Peyer's patch (tissue), 4 donors: ENCODE measurements around the gene CD63.

Experiments used
- CTCF ChIP-seq, 6 experiments: fragments of 450-650 bp in 4 of 6; fragments of 200-600 bp in 2 of 6; sonication (generic) in 1 of 6; IDR thresholded peaks; one replicate each; pipeline ENCODE4 v1.5.1; 2017 to 2019; ENCODE audit warnings: antibody characterized with exemption in 6 of 6, mild to moderate bottlenecking in 3 of 6, moderate library complexity in 1 of 6
- POLR2A ChIP-seq, 2 donors: fragments of 450-650 bp; IDR thresholded peaks; one replicate each; pipeline ENCODE4 v1.5.1; 2017; ENCODE audit warnings: antibody characterized with exemption in 2 of 2, mild to moderate bottlenecking in 2 of 2, moderate library complexity in 2 of 2

- TF ChIP-seq POLR2A (IDR thresholded peaks at IDR 0.05) (no peak), CTCF (IDR thresholded peaks at IDR 0.05) (no peak)
Measured at GRCh38 chr12:55698241-55698955, 30.4 kb downstream of the CD63 start.
